ENCODE data around the gene ARSG.
A peak's percentile ranks its signal among the peaks of the same experiment; 100 is the strongest.
"Not testable (repeated sequence)": the region's sequence is repeated elsewhere in the genome, so short reads cannot be mapped to it uniquely, and the experiment has no call there.

The ARSG gene

GRCh38 chr17:68324114-68324513, 32.8 kb downstream of the ARSG start:
- no peak for DNase-seq (ENCODE audit: low read depth)
- H3K4me3 ChIP-seq (ENCODE audit: low read depth, low read length), result no peak overlapping the region

GRCh38 chr17:68324654-68325336, 33.5 kb downstream of the ARSG start:
- H3K4me3 ChIP-seq (ENCODE audit: low read depth, low read length), result no peak overlapping the region
- no peak for DNase-seq (ENCODE audit: low read depth)

- no peak for DNase-seq (ENCODE audit: low read depth)
- H3K4me3 ChIP-seq (ENCODE audit: low read depth, low read length), result no peak overlapping the region
Measured at GRCh38 chr17:68325961-68326360, 34.7 kb downstream of the ARSG start.

- no peak overlapping the region for H3K4me3 ChIP-seq (ENCODE audit: low read depth, low read length)
- DNase-seq (ENCODE audit: low read depth), result no peak
Measured at GRCh38 chr17:68326681-68327080, 35.4 kb downstream of the ARSG start.

- no peak for DNase-seq (ENCODE audit: low read depth)
- H3K4me3 ChIP-seq (ENCODE audit: low read depth, low read length), result no peak overlapping the region
Measured at GRCh38 chr17:68327823-68328557, 36.7 kb downstream of the ARSG start.

- no peak for DNase-seq (ENCODE audit: low read depth)
- H3K4me3 ChIP-seq (ENCODE audit: low read depth, low read length), result no peak overlapping the region
Measured at GRCh38 chr17:68328676-68329075, 37.4 kb downstream of the ARSG start.

GRCh38 chr17:68329331-68329730, 38.0 kb downstream of the ARSG start:
- no peak overlapping the region for H3K4me3 ChIP-seq (ENCODE audit: low read depth, low read length)
- DNase-seq (ENCODE audit: low read depth), result no peak

GRCh38 chr17:68331932-68332331, 40.6 kb downstream of the ARSG start:
- DNase-seq (ENCODE audit: low read depth); H3K4me3 ChIP-seq (ENCODE audit: low read depth, low read length): not testable (repeated sequence)

- no peak for DNase-seq (ENCODE audit: low read depth)
Measured at GRCh38 chr17:68334393-68334792, 43.1 kb downstream of the ARSG start.

GRCh38 chr17:68341482-68341881, 50.2 kb downstream of the ARSG start:
- no peak for DNase-seq (ENCODE audit: low read depth)
- H3K4me3 ChIP-seq (ENCODE audit: low read depth, low read length), result no peak overlapping the region

More at GRCh38 chr17:68334393-68334792, 43.1 kb downstream of the ARSG start:
- no peak overlapping the region for H3K4me3 ChIP-seq (ENCODE audit: low read depth, low read length)

GRCh38 chr17:68343976-68344375, 52.7 kb downstream of the ARSG start:
- H3K4me3 ChIP-seq (ENCODE audit: low read depth, low read length), result no peak overlapping the region
- DNase-seq (ENCODE audit: low read depth), result no peak

GRCh38 chr17:68344701-68345136, 53.4 kb downstream of the ARSG start:
- H3K4me3 ChIP-seq (ENCODE audit: low read depth, low read length), result no peak overlapping the region
- no peak for DNase-seq (ENCODE audit: low read depth)

GRCh38 chr17:68346448-68346847, 55.2 kb downstream of the ARSG start:
- no peak for DNase-seq (ENCODE audit: low read depth)
- H3K4me3 ChIP-seq (ENCODE audit: low read depth, low read length), result no peak overlapping the region

GRCh38 chr17:68347380-68347779, 56.1 kb downstream of the ARSG start:
- DNase-seq (ENCODE audit: low read depth), result no peak
- no peak overlapping the region for H3K4me3 ChIP-seq (ENCODE audit: low read depth, low read length)

- DNase-seq (ENCODE audit: low read depth), result no peak
- H3K4me3 ChIP-seq (ENCODE audit: low read depth, low read length), result no peak overlapping the region
Measured at GRCh38 chr17:68349157-68349556, 57.9 kb downstream of the ARSG start.

GRCh38 chr17:68351395-68351794, 60.1 kb downstream of the ARSG start:
- no peak overlapping the region for H3K4me3 ChIP-seq (ENCODE audit: low read depth, low read length)
- no peak for DNase-seq (ENCODE audit: low read depth)

- DNase-seq (ENCODE audit: low read depth), result no peak
- no peak overlapping the region for H3K4me3 ChIP-seq (ENCODE audit: low read depth, low read length)
Measured at GRCh38 chr17:68352041-68352440, 60.7 kb downstream of the ARSG start.

GRCh38 chr17:68352671-68353070, 61.4 kb downstream of the ARSG start:
- H3K4me3 ChIP-seq (ENCODE audit: low read depth, low read length); DNase-seq (ENCODE audit: low read depth): not testable (repeated sequence)

GRCh38 chr17:68353111-68353521, 61.8 kb downstream of the ARSG start:
- no peak overlapping the region for H3K4me3 ChIP-seq (ENCODE audit: low read depth, low read length)
- DNase-seq (ENCODE audit: low read depth), result no peak

- DNase-seq (ENCODE audit: low read depth), result not testable (repeated sequence)
Measured at GRCh38 chr17:68354311-68354710, 63.0 kb downstream of the ARSG start.

GRCh38 chr17:68355108-68355507, 63.8 kb downstream of the ARSG start:
- H3K4me3 ChIP-seq (ENCODE audit: low read depth, low read length), result not testable (repeated sequence)
- peak; percentile 29 for DNase-seq (ENCODE audit: low read depth)

More at GRCh38 chr17:68354311-68354710, 63.0 kb downstream of the ARSG start:
- not testable (repeated sequence) for H3K4me3 ChIP-seq (ENCODE audit: low read depth, low read length)

All from skeletal muscle cell (primary cell).